ENCODE results near the gene FYB1. TPM values are rescaled to one million over a fixed set of nuclear protein-coding genes. Genes with fewer than 3 reads are reported as not detected.

Gene FYB1
- total RNA-seq, 1 experiment from 2014 or later: 1.1 TPM

GRCh38 chr5:39194466-39195136 is 24.8 kb downstream of the FYB1 start:
- Histone ChIP-seq H3K27ac (ENCODE audit: low read length) (peak overlapping the region; percentile 90), H3K4me3 (ENCODE audit: low read length) (no peak overlapping the region), H3K9me3 (ENCODE audit: low read length) (no peaks in the 10 kb centered on the region), H4K20me1 (ENCODE audit: low read length) (no peaks in the 10 kb centered on the region), H3K27me3 (ENCODE audit: low read length) (no peaks in the 10 kb centered on the region), H3K79me2 (ENCODE audit: low read length) (no peaks in the 10 kb centered on the region), H3F3A (ENCODE audit: low read length, unreplicated experiment) (no peaks in the 10 kb centered on the region), H3K4me1 (ENCODE audit: insufficient read depth, low read length) (peaks cover 46% of the 10 kb centered on the region), H3K9me2 (replicated peaks; ENCODE audit: low read length) (no peaks in the 10 kb centered on the region), H3K9ac (ENCODE audit: low read length) (no peak overlapping the region), H2AFZ (ENCODE audit: low read length) (peak overlapping the region; percentile 65), H3K4me2 (ENCODE audit: low read length) (peak overlapping the region; percentile 42), H3K36me3 (ENCODE audit: low read depth, low read length) (no peaks in the 10 kb centered on the region)
- no TSS peak for BruUV-seq (replicated peaks)
- intact Hi-C loops (cut with micrococcal nuclease): loop anchor here (5.0 to 10.0 kb wide), 2 partner anchors 37 to 190 kb away; no protein-coding TSS in a partner anchor
- ChIA-PET POLR2A (ENCODE audit: unreplicated experiment) (no interaction called here), CTCF (no interaction called here)
- DNase-seq (peak; percentile 82), ATAC-seq (peak; percentile 21; the same call in 1 of the 2 replicates)
- TF ChIP-seq EZH2 (IDR thresholded peaks at IDR 0.05; ENCODE audit: low read length, unreplicated experiment): no peak
- TF ChIP-seq EZH2phosphoT487 (IDR thresholded peaks at IDR 0.05; ENCODE audit: borderline replicate concordance, low read length): no peak
- no peak for TF ChIP-seq CTCF (conservative IDR thresholded peaks at IDR 0.05; ENCODE audit: low read depth, low read length)

GRCh38 chr5:39193553-39194465 is 25.6 kb downstream of the FYB1 start:
- H3K27ac ChIP-seq (ENCODE audit: low read length): no peak overlapping the region
- no peaks in the 10 kb centered on the region for H3K79me2 ChIP-seq (ENCODE audit: low read length)
- no peaks in the 10 kb centered on the region for H3K9me2 ChIP-seq (replicated peaks; ENCODE audit: low read length)
- no peaks in the 10 kb centered on the region for H3K9me3 ChIP-seq (ENCODE audit: low read length)
- ChIA-PET CTCF (no interaction called here), POLR2A (ENCODE audit: unreplicated experiment) (no interaction called here)
- H3K9ac ChIP-seq (ENCODE audit: low read length): no peak overlapping the region
- intact Hi-C loops (cut with micrococcal nuclease): loop anchor here (5.0 to 10.0 kb wide), 2 partner anchors 37 to 189 kb away; no protein-coding TSS in a partner anchor
- no peaks in the 10 kb centered on the region for H3K27me3 ChIP-seq (ENCODE audit: low read length)
- DNase-seq (no peak), ATAC-seq (no peak)
- H4K20me1 ChIP-seq (ENCODE audit: low read length): no peaks in the 10 kb centered on the region
- peak overlapping the region; percentile 65; the same call in 1 of the 2 replicates for H2AFZ ChIP-seq (ENCODE audit: low read length)
- H3F3A ChIP-seq (ENCODE audit: low read length, unreplicated experiment): no peaks in the 10 kb centered on the region
- no TSS peak for BruUV-seq (replicated peaks)
- H3K4me1 ChIP-seq (ENCODE audit: insufficient read depth, low read length): peaks cover 43% of the 10 kb centered on the region
- no peak overlapping the region for H3K4me3 ChIP-seq (ENCODE audit: low read length)
- no peak for TF ChIP-seq EZH2 (IDR thresholded peaks at IDR 0.05; ENCODE audit: low read length, unreplicated experiment)
- no peak for TF ChIP-seq CTCF (conservative IDR thresholded peaks at IDR 0.05; ENCODE audit: low read depth, low read length)
- no peak for TF ChIP-seq EZH2phosphoT487 (IDR thresholded peaks at IDR 0.05; ENCODE audit: borderline replicate concordance, low read length)
- no peaks in the 10 kb centered on the region for H3K36me3 ChIP-seq (ENCODE audit: low read depth, low read length)
- H3K4me2 ChIP-seq (ENCODE audit: low read length): no peak overlapping the region

Measured in PC-3 (cell line).